NCI-H2081 (cell line): ENCODE results near the gene TNFRSF19.
A peak's percentile ranks its signal among the peaks of the same experiment; 100 is the strongest.

Experiments
- DNase-seq, 2 experiments: peaks; one replicate each; lab custom pipeline; 2025; lab: John Stamatoyannopoulos, UW

TNFRSF19 gene

DNA sequence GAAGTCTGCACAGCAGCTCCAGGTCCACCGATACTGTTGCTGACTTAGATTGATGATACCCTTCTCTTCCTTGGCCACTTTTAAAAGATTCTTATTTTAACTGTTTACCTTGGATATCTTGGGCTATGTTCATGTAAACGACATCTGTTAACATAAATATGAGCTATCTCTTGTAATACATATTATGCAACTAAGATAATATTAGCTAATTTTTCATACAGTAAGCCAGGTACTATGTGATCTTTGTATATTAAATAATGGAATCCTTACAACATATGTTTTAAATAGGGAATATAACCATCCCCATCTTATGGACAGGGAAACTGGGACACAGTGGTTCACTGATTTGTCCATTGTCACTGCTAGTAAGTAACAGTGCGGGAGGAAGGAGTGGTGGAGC, 37.9 kb downstream of the TNFRSF19 start:
- DNase-seq: no peak

DNA sequence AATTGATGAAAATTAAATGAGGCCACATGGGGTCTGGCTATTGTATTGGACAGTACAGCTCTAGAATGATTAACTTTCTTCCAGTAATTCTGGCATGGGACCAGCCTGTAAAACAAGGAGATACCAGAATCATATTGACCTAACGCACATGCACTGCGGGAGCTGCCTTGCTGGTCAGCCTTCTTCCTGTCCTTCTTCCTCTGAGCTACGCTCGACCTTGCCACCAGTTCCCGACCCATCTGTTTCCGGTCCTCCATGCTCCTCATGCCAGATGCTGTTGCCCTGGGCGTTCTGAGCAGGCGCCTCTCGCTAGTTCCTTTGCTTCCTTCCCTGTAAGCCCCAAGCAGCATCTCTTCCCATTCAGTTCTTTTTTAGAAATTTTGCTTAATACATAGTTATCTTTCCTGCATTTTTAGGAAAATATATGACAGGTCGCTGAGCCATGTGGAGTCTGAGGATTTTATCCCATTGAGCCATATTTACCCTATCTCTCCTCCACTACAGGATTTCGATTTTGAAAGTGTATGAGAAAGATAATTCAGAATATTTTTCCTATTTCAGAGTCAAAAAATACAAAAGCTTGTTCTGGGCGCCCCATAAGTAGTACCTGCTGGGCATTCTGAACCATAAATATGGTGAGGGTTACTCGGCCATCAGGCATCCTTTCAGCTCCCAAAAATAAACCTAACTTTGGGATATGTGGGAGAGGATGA, 38.6 kb downstream of the TNFRSF19 start:
- DNase-seq: no peak

DNA sequence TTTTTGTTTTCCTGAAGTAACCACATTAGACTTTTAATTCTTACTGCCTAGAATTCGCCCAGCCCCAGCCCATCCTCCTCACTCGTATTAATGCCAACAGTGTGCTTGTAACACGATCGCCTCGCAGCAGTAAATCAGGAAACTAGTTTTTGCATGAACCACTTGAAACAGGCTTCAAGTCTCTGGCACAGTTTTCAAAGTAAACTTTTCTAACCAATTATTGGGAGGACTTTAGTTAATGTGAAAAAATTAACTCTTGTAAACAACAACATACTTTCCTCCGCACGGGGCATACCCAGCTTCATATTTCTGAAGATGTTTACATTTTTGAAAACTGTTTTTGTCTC, 39.2 kb downstream of the TNFRSF19 start:
- no peak for DNase-seq

- DNase-seq: no peak
These were observed 39.8 kb downstream of the TNFRSF19 start for GRCh38 chr13:23609874-23610576.

DNA sequence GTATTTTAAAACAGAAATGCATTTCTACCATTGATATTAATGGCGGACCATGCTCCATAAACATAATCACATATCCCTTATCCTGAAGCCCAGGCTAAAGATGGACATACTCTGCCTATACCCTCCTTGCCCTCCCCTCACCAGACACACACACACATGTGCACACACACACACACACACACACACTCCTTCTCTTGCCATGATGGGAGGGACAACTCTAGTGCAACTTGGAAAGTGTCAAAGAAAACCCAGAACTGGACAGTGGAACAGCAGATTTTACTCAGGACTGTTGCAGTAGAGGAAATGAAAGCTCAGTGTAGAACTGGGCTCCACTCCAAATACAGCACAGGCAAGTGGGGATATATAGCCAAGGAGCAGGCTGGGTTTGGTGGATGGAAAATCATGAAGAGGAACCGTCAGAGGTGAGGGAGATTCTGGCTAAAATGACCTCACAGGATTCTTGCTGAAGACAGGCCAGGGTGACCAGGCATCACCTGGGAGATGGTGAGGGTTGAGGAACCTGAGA, 40.8 kb downstream of the TNFRSF19 start:
- no peak for DNase-seq

- peak in 1 of 2 experiments; percentile 3 for DNase-seq
These were observed 42.0 kb downstream of the TNFRSF19 start for GRCh38 chr13:23612182-23612581.

DNA sequence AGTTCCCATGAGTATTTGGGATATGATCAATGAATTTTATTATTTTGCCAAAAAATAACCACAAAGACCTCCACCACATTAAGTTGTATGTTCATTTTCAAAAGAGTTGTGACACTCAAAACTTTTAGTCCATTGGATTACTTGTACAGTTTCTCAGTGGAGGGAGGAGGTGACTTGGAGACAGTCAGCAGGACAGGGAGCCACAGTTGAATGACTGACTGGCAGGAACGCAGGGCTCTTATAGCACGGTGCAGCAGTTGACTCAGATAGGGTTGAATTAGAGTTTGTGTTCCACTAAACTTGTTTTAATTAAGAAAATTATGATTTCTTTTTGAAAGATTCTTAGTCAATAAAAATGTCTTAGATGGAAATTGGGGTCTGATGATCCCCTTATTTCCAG, 42.5 kb downstream of the TNFRSF19 start:
- no peak for DNase-seq

DNA sequence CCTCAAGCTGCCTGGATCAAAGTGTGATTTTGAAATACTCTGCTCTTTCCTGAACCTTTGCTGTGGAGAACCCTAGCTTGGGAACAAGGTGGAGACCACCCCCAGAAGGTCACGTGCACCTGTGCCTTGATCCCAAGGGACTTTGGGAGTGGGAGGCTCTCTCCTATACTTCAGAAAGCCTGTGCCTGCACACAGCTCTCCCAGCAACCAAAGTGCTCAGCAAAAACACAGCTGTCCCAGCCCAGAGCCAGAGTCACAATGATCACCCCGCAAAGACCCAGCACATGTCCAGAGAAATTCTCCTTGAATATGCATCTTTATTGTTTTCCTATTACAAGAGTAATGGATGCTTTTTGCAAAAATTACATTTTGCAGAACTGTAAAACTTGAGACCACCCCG, 43.4 kb downstream of the TNFRSF19 start:
- no peak for DNase-seq

DNA sequence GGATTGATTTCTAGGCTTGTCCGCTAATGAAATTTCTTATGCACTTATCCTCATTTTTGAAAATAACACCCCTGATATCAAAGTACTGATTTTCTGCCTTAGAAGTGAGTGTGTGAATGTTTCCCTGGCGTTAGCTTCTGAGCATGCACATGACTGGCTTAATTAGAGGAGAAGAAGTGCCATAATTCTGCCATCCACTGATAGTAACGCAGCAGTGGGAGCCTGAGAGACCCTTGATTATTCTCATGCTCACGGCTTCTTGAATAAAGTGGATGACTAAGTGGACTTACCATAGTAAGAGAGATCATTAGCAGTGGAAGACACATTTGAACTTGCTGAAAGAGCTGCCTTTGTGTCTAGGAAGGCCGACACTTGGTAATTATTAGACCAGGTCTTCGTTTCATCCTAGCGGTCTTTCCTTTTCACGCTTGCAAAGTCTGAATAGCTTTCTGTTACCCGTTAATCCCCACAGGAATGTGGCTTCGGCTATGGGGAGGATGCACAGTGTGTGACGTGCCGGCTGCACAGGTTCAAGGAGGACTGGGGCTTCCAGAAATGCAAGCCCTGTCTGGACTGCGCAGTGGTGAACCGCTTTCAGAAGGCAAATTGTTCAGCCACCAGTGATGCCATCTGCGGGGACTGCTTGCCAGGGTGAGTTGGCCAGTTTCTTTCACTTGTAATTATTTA, 45.3 kb downstream of the TNFRSF19 start:
- no peak for DNase-seq

GRCh38 chr13:23616228-23616627, 46.0 kb downstream of the TNFRSF19 start:
- no peak for DNase-seq

DNA sequence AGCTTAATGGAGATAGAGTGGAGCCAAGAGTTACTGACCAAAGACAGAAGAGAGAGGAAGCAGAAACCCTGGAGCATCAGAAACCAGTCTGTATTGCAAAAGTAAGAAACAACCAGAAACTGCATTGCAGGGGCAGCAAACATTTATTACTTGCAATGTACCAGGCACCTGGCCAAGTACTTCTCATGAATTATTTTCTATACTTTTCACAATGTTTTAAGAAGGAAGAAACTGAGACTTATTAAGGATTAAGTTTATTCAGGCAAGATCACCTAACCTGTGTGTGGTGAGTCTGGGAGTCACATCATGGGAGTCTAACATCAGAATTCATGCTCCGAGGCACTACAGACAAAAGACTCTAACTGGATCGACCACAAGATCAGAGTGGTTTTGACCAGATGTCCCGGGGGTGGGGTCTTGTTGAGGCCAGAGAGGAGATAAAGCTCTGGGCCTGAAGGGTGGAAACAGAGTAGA, 47.4 kb downstream of the TNFRSF19 start:
- DNase-seq: no peak

- DNase-seq: no peak
These were observed 48.1 kb downstream of the TNFRSF19 start for GRCh38 chr13:23618341-23618740.

GRCh38 chr13:23619068-23619855, 49.0 kb downstream of the TNFRSF19 start:
- DNase-seq: no peak

DNA sequence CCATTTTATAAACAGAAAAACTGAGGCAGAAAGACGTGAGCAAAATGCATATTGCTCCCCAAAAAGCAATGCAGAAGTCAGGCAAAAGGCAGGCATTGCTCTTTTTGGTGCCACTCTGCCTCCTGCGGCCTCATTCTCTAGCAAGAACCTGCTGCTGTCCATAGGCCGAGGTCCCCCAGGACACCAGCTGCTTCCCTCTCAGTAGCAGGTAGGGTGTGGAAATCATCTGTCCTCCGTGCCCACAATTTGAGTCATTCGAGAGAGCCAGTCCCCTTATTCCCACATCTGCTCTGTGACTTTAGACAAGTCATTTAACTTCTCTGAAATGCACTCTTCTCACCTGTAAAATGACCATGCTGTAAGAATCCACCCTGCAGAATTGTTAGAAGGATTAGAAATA, 50.0 kb downstream of the TNFRSF19 start:
- DNase-seq: no peak

GRCh38 chr13:23620613-23621315, 50.6 kb downstream of the TNFRSF19 start:
- DNase-seq: no peak

DNA sequence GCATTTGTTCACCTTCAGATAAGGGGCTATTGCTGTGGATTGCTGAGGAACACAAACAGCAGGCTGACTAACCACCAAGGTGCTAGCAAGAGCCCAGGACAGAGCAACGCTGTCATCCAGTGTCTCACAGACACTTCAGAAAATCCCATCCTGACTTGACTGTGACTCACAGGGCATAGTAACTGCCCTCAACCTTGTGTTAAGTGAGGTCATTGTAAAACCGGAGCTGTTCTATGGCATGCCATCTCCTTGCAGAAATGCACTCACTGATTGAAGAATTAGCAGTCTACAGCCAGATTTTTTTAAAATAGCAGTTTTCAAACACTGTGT, 51.1 kb downstream of the TNFRSF19 start:
- DNase-seq: no peak

GRCh38 chr13:23622985-23623384, 52.8 kb downstream of the TNFRSF19 start:
- DNase-seq: no peak

GRCh38 chr13:23623394-23623793, 53.2 kb downstream of the TNFRSF19 start:
- no peak for DNase-seq

GRCh38 chr13:23626700-23627099, 56.5 kb downstream of the TNFRSF19 start:
- DNase-seq: no peak

DNA sequence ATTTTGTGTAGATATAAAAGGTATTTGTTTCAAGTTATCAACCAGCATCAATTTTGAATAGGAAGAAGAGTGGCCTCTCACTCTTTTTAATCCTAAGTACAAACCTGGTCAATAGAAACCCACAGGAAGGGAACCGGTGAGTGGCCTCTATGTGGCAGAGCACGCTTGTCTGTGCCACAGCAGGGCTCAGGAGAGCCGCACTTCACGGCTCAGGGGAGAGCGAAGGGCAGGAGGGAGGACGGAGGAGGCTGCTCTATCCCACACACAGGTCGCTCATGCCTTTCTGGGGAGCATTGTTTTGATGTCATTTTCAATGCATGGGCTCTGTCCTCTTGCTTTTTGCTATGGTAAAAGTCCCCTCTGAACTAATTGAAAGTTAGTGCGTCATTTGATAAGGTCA, 57.2 kb downstream of the TNFRSF19 start:
- no peak for DNase-seq

GRCh38 chr13:23628250-23628649, 58.0 kb downstream of the TNFRSF19 start:
- no peak for DNase-seq
